ENCODE results near the gene PRKG2.

PRKG2 gene

GRCh38 chr4:81217779-81218178 is 2.8 kb upstream of the PRKG2 start:
- no peak for DNase-seq

GRCh38 chr4:81215931-81216330 is 909 bp upstream of the PRKG2 start:
- DNase-seq, result no peak

- peak; percentile 31 for DNase-seq
Observed at GRCh38 chr4:81214144-81214880, 710 bp downstream of the PRKG2 start.

GRCh38 chr4:81213671-81214070 is 1.4 kb downstream of the PRKG2 start:
- DNase-seq, result peak; percentile 8

- no peak for DNase-seq
Observed at GRCh38 chr4:81211956-81212355, 3.1 kb downstream of the PRKG2 start.

GRCh38 chr4:81207828-81208227 is 7.2 kb downstream of the PRKG2 start:
- DNase-seq, result no peak

GRCh38 chr4:81205302-81205701 is 9.7 kb downstream of the PRKG2 start:
- DNase-seq, result no peak

GRCh38 chr4:81204571-81204970 is 10.5 kb downstream of the PRKG2 start:
- DNase-seq, result no peak

- no peak for DNase-seq
Observed at GRCh38 chr4:81199831-81200230, 15.2 kb downstream of the PRKG2 start.

GRCh38 chr4:81198609-81199008 is 16.4 kb downstream of the PRKG2 start:
- no peak for DNase-seq

GRCh38 chr4:81197864-81198524 is 17.0 kb downstream of the PRKG2 start:
- peak; percentile 71 for DNase-seq

GRCh38 chr4:81196126-81196650 is 18.8 kb downstream of the PRKG2 start:
- DNase-seq, result no peak

GRCh38 chr4:81195475-81195874 is 19.5 kb downstream of the PRKG2 start:
- DNase-seq, result no peak

GRCh38 chr4:81194286-81194685 is 20.7 kb downstream of the PRKG2 start:
- DNase-seq, result no peak

GRCh38 chr4:81180916-81181315 is 34.1 kb downstream of the PRKG2 start:
- DNase-seq, result no peak

GRCh38 chr4:81179326-81179725 is 35.7 kb downstream of the PRKG2 start:
- DNase-seq, result peak; percentile 72

GRCh38 chr4:81173213-81173612 is 41.8 kb downstream of the PRKG2 start:
- DNase-seq, result no peak

- DNase-seq, result peak; percentile 75
Observed at GRCh38 chr4:81166458-81167160, 48.4 kb downstream of the PRKG2 start.

GRCh38 chr4:81165861-81166430 is 49.1 kb downstream of the PRKG2 start:
- peak; percentile 95 for DNase-seq

GRCh38 chr4:81164623-81165416 is 50.2 kb downstream of the PRKG2 start:
- DNase-seq, result peak; percentile 8

- DNase-seq, result no peak
Observed at GRCh38 chr4:81164126-81164525, 50.9 kb downstream of the PRKG2 start.

GRCh38 chr4:81162752-81163458 is 52.1 kb downstream of the PRKG2 start:
- DNase-seq, result no peak
